Fibroblast of skin of scalp (primary cell): ENCODE data around the gene DEFB128.

Source experiments
- DNase-seq: peaks from one replicate; pipeline ENCODE4 v3.0.0-alpha.2; 2013

The DEFB128 gene

GRCh38 chr20:152131-152530, 37.4 kb downstream of the DEFB128 start:
- no peak for DNase-seq

DNA sequence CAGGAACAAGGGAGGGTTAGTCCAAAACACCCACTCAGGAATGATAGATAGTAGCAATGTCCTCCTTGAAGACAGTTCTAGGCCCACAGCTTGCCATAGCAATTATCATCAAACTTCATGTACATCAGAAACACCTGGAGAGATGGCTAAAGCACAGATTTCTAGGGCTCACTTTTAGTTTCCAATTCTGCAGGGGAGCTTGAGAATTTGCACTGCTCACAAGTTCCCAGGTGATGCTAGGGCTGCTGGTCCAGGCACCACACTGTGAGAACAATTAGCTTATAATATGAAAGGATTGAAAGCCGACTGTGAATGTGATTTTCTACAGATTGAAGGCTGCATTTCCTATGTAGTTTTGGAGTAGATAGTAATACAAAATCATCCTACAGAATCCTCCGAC, 43.6 kb downstream of the DEFB128 start:
- DNase-seq, result no peak

GRCh38 chr20:142290-142689, 47.2 kb downstream of the DEFB128 start, which contains the start of gene DEFB126:
DEFB126 (plus strand) TSS chr20:142590; CDS start chr20:142629, 39 bp downstream.
- DNase-seq, result no peak
